ENCODE data around the gene RASGEF1C. TPM values are rescaled to one million over a fixed set of nuclear protein-coding genes. Genes with fewer than 3 reads are reported as not detected.

RASGEF1C gene
- total and polyA plus RNA-seq, 2 of the 13 experiments (the other 11 are each of a cell fraction or from before 2014, with no cell fraction given): not detected

GRCh38 chr5:180071531-180072255 lies 137.3 kb downstream of the RASGEF1C start, which contains the start of gene RNF130 (continued):
- TF ChIP-seq HMGXB4 (CRISPR knock-in tag; IDR thresholded peaks at IDR 0.05; ENCODE audit: borderline replicate concordance in 1 of 2, low read depth in 1 of 2): peak in 1 of 2 experiments; percentile 89
- no peak for TF ChIP-seq CENPX (CRISPR knock-in tag; IDR thresholded peaks at IDR 0.05)
- no peak; the same call in 1 of the 2 replicates for TF ChIP-seq GLMP (CRISPR knock-in tag; IDR thresholded peaks at IDR 0.05; ENCODE audit: borderline replicate concordance)
- TF ChIP-seq SP4 (CRISPR knock-in tag; IDR thresholded peaks at IDR 0.05): peak; percentile 83
- TF ChIP-seq MAZ (IDR thresholded peaks at IDR 0.05; ENCODE audit: borderline replicate concordance, low read depth, low read length): no peak; the same call in 1 of the 2 replicates
- TF ChIP-seq MAZ (CRISPR knock-in tag; IDR thresholded peaks at IDR 0.05; ENCODE audit: low read depth): peak; percentile 98
- TF ChIP-seq ZSCAN5A (CRISPR knock-in tag; IDR thresholded peaks at IDR 0.05; ENCODE audit: borderline replicate concordance): no peak; the same call in 1 of the 2 replicates
- TF ChIP-seq MAFK (conservative IDR thresholded peaks at IDR 0.05 in 1 of 2, IDR thresholded peaks at IDR 0.05 in 1 of 2; ENCODE audit: low read length in 2 of 2): no peak
- TF ChIP-seq, protein P1, sequence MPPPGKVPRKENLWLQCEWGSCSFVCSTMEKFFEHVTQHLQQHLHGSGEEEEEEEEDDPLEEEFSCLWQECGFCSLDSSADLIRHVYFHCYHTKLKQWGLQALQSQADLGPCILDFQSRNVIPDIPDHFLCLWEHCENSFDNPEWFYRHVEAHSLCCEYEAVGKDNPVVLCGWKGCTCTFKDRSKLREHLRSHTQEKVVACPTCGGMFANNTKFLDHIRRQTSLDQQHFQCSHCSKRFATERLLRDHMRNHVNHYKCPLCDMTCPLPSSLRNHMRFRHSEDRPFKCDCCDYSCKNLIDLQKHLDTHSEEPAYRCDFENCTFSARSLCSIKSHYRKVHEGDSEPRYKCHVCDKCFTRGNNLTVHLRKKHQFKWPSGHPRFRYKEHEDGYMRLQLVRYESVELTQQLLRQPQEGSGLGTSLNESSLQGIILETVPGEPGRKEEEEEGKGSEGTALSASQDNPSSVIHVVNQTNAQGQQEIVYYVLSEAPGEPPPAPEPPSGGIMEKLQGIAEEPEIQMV (CRISPR knock-in tag; IDR thresholded peaks at IDR 0.05; ENCODE audit: low read depth): peak; percentile 93
- TF ChIP-seq TBX2 (CRISPR knock-in tag; IDR thresholded peaks at IDR 0.05; ENCODE audit: borderline replicate concordance): peak; percentile 91; the same call in 1 of the 2 replicates
- TF ChIP-seq THAP8 (CRISPR knock-in tag; IDR thresholded peaks at IDR 0.05; ENCODE audit: borderline replicate concordance): no peak
- TF ChIP-seq ETV5 (CRISPR knock-in tag; IDR thresholded peaks at IDR 0.05; ENCODE audit: borderline replicate concordance): peak; percentile 73
- TF ChIP-seq ZNF569 (CRISPR knock-in tag; IDR thresholded peaks at IDR 0.05; ENCODE audit: borderline replicate concordance): no peak
- no peak; the same call in 1 of the 2 replicates for TF ChIP-seq ZNF619 (CRISPR knock-in tag; IDR thresholded peaks at IDR 0.05)
- no peak for TF ChIP-seq DDIT3 (CRISPR knock-in tag; IDR thresholded peaks at IDR 0.05)
- no peak for TF ChIP-seq SMARCE1 (IDR thresholded peaks at IDR 0.05; ENCODE audit: borderline replicate concordance)
